Mesodermal cell (in vitro differentiated cells): ENCODE measurements around the gene AKAP8L.

ENCODE experiments used
- H3K27ac ChIP-seq: 2 replicates; pipeline ENCODE4 v1.7.0; 2013; ENCODE audit warnings: mild to moderate bottlenecking, low read depth, low read length, moderate library complexity; ENCODE audit not compliant: severe bottlenecking
- H3K36me3 ChIP-seq: 2 replicates; pipeline ENCODE4 v1.7.1; 2013; ENCODE audit warnings: mild to moderate bottlenecking, low read length, moderate library complexity; ENCODE audit not compliant: control insufficient read depth, insufficient read depth
- H3K4me1 ChIP-seq: one replicate; pipeline ENCODE4 v1.7.1; 2013; ENCODE audit warnings: mild to moderate bottlenecking, low read length; ENCODE audit not compliant: insufficient read depth, control insufficient read depth, poor library complexity, severe bottlenecking
- H3K4me3 ChIP-seq: 2 replicates; pipeline ENCODE4 v1.7.0; 2013; ENCODE audit warnings: low read length, control low read depth, mild to moderate bottlenecking; ENCODE audit not compliant: insufficient read depth, poor library complexity, severe bottlenecking; ENCODE audit errors: extremely low read depth
- H3K9me3 ChIP-seq: 2 replicates; pipeline ENCODE4 v1.7.1; 2013; ENCODE audit warnings: mild to moderate bottlenecking, low read length, moderate library complexity; ENCODE audit not compliant: control insufficient read depth
- WGBS, 2 experiments: methylation state at CpG; one replicate each; pipeline ENCODE4 v1.1.5; 2013; ENCODE audit warnings: missing lambda C conversion rate in 2 of 2; ENCODE audit not compliant: insufficient coverage in 2 of 2; 5-methylcytosine and 5-hydroxymethylcytosine counted together

The AKAP8L gene

DNA sequence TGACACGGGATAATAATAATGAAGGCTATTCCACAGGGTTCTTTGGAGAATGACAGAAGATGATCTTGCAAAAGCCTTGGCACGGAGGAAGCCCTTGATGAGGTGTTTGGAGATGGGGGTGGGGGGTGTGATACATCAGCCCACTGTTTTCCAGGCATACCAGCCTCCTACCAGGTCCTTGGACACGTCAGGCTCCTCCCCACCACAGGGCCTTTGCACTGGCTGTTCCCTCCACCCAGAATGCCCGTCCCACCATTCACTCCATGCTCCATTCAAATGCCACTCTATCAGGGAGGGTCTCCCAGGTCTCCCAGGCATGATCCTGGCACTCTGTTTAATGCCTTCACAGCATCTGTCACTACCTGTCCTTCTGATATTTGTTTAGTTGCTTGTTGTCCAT lies 28.3 kb upstream of the AKAP8L start:
- Histone ChIP-seq H3K36me3 (no peaks in the 10 kb centered on the region), H3K4me1 (peaks cover 4% of the 10 kb centered on the region), H3K9me3 (no peaks in the 10 kb centered on the region), H3K27ac (no peak overlapping the region), H3K4me3 (no peak overlapping the region)
- WGBS, 2 experiments = 86 to 92% methylated on average over 3 to 4 of the region's 4 CpGs

DNA sequence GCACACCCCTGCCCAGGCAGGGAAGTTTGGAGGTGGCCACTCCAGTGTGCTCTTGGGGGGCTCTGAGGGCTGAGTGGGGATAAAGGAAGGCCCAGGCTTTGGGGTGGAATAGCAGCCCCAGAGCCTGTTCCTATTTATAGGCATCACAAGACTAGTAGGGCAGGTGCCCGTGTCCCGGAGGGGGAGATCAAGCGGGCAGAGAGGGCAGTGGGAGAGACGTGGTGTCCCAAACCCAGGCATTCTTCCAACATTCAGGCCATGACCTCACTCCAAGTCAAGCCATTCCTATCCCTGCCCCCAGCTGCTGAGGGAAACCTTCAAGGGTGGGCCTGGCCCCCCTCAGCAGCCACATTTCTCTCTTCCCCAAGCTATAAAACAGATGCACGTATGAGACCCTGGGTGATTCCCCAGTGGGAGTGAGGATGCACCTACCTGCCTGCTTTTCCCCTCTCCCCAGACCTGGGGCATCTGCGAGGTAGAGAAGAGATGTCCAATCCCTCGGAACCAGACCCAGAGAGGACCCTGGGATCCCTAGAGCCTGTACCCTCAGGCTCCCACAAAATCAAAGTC lies 27.1 kb upstream of the AKAP8L start:
- Histone ChIP-seq H3K9me3 (no peaks in the 10 kb centered on the region), H3K36me3 (no peaks in the 10 kb centered on the region), H3K4me1 (peaks cover 4% of the 10 kb centered on the region), H3K4me3 (no peak overlapping the region), H3K27ac (no peak overlapping the region)
- WGBS, 2 experiments = 89 to 97% methylated on average over 4 to 5 of the region's 7 CpGs

DNA sequence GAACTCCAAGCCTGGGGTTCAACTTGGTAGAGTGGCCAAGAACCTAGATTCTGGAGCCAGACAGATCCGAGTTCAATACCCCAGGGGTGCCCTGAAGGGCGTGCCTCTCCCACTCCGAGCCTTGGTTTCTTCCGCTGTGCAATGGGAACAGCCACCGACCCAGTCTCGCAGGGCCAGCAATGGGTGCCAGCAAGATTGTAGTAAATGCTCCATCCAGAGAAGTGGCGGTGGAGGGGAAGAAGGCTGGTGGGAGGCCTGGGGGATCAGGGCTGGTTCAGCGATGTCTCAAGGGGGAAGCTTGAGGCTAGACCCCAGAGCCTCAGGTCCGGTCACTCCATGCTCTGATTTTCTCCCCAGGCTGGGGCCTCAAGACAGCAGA lies 26.4 kb upstream of the AKAP8L start:
- 86 to 88% methylated on average over 9 of the region's 9 CpGs for WGBS, 2 experiments
- no peak overlapping the region for H3K27ac ChIP-seq
- peaks cover 4% of the 10 kb centered on the region for H3K4me1 ChIP-seq
- no peaks in the 10 kb centered on the region for H3K9me3 ChIP-seq
- H3K36me3 ChIP-seq = no peaks in the 10 kb centered on the region
- no peak overlapping the region for H3K4me3 ChIP-seq

DNA sequence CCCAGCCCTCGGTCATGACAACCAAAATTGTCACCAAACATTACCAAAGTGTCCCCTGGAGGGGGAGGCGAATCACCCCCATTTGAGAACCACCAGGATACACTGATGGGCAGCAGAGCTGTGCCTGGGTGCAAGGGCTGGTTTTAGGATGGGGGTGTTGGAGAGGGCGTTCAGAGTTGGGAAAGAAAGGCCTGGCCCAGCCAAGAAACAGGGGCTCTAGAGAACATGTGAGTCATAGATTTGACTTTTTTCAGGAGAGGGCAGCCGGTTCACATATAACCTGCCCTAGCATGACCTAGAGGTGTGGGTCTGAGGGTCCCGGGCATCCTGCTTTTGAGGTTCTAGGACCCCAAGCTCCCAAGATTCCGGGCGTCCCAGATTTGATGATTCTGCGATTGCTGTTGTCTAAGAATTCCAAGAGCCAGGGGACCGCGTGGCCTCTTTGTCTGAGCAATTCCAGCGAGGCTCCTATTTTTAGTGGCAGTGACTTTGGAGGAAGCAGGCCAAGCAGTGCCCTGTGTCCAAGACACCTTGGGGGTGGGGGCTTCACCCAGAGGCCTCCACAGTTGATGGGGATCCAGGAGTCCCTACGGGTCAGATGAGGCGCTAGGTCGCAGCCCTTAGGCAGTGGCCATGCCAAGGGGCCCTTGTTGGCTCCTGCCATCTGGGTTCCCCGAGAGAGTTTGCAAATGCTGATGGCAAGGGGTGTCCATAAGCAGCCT lies 25.9 kb upstream of the AKAP8L start:
- Histone ChIP-seq H3K27ac (no peak overlapping the region), H3K4me1 (peaks cover 4% of the 10 kb centered on the region), H3K36me3 (no peaks in the 10 kb centered on the region), H3K4me3 (no peak overlapping the region), H3K9me3 (no peaks in the 10 kb centered on the region)
- WGBS, 2 experiments = 92% methylated on average over 13 of the region's 15 CpGs

DNA sequence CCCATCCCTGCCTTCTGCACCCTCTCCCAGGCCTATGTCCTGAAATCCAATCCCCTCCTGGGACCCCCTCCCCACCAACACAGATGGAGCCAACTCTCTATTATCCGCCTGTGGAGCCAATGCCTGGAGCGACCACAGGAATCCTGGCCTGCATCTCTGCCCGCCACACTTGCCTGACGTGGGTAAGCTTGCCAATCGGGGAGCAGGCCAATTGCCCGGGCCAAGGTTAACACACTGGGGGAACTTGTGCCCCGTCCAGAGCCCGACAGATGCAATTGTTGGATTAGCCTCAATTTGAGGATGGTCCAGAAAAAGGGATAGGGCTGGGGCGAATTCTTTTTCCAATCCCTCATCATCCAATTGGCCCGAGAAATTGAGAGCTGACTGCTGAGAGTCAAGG lies 25.1 kb upstream of the AKAP8L start:
- no peak overlapping the region for H3K27ac ChIP-seq
- H3K4me3 ChIP-seq = no peak overlapping the region
- WGBS, 2 experiments = 91 to 98% methylated on average over 8 of the region's 10 CpGs
- no peaks in the 10 kb centered on the region for H3K36me3 ChIP-seq
- H3K4me1 ChIP-seq = peaks cover 2% of the 10 kb centered on the region
- H3K9me3 ChIP-seq = no peaks in the 10 kb centered on the region

DNA sequence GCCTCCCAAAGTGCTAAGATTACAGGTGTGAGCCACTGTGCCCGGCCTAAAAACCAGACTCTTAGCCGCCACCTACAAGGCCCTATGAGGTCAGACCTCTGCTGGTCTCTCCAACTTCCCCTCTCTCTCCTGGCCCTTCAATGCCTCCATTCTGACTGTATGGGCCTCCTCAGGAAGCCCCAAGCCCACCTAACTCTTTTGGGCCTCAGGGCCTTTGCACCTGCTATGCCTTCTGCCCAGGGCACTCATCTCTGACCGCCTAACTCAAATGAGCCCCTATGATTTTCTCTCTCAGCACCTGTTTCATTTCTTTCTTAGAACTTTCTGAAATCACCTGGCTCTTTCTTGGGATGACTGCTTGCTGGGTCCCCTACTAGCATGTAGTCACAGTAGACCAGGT lies 24.5 kb upstream of the AKAP8L start:
- H3K4me3 ChIP-seq = no peak overlapping the region
- H3K4me1 ChIP-seq = no peaks in the 10 kb centered on the region
- H3K27ac ChIP-seq = no peak overlapping the region
- H3K9me3 ChIP-seq = no peaks in the 10 kb centered on the region
- 92% methylated on average over 3 of the region's 3 CpGs for WGBS, 2 experiments
- H3K36me3 ChIP-seq = no peaks in the 10 kb centered on the region

DNA sequence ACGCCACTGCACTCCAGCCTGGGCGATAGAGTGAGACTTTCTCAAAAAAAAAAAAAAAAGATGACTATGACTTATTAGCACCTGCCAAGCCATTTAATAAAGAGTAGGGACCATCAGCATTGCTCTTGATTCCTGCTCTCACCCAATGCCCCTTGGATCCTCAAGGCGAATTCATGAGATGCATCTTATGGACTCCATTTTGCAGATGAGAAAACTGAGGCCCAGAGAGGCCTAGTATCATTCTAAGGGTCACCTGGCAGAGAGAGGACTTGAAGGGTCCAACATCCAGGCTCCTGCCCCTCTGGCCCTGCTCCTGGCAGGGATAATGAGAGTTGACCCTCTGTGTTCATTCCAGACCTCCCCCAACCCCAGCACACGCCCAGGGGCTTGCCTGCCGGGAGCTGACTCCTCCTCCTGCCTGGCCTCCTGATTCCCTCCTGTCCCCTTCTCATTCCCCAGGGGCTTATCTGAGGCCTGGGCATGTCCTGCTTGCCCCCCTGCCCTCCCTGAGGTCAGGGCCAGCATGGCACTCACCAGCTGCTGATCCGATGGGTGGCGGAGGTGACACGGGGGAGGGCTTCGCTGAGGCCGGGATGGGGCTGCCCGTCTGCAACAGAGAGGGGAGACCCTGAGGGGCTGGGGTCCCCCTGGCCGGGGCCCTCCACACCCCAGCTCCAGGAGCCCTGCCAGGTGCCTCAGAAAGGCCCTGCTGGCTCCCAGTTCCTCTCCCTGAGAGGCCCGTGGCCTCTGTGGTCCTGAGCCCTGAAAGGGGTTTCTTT lies 23.5 kb upstream of the AKAP8L start:
- Histone ChIP-seq H3K27ac (no peak overlapping the region), H3K4me1 (no peaks in the 10 kb centered on the region), H3K9me3 (no peaks in the 10 kb centered on the region), H3K4me3 (no peak overlapping the region), H3K36me3 (no peaks in the 10 kb centered on the region)
- 86 to 89% methylated on average over 5 to 9 of the region's 13 CpGs for WGBS, 2 experiments

DNA sequence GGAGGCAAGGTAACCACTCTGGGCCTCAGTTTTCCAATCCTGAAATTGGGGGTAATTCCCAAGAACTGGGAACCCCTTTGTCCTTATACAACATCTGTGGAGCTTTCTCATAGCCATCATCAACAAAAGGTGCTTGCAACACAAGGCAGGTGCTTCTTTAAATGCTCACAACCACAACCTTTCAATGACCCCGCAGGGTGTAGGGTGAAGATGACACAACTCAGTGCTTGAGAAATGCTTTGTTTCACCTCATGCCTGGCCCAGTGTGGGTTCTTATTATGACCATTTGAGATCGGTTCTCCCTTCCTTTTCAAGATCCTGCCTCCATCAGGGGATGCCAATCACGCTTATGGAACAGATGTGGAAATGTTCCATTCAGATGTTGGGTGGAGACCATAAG lies 22.5 kb upstream of the AKAP8L start:
- H3K4me1 ChIP-seq = no peaks in the 10 kb centered on the region
- H3K36me3 ChIP-seq = no peaks in the 10 kb centered on the region
- 84% methylated on average over 2 of the region's 3 CpGs; no CpG with 5 or more reads in 1 of the 2 experiments for WGBS, 2 experiments
- H3K27ac ChIP-seq = no peak overlapping the region
- no peak overlapping the region for H3K4me3 ChIP-seq
- no peaks in the 10 kb centered on the region for H3K9me3 ChIP-seq

DNA sequence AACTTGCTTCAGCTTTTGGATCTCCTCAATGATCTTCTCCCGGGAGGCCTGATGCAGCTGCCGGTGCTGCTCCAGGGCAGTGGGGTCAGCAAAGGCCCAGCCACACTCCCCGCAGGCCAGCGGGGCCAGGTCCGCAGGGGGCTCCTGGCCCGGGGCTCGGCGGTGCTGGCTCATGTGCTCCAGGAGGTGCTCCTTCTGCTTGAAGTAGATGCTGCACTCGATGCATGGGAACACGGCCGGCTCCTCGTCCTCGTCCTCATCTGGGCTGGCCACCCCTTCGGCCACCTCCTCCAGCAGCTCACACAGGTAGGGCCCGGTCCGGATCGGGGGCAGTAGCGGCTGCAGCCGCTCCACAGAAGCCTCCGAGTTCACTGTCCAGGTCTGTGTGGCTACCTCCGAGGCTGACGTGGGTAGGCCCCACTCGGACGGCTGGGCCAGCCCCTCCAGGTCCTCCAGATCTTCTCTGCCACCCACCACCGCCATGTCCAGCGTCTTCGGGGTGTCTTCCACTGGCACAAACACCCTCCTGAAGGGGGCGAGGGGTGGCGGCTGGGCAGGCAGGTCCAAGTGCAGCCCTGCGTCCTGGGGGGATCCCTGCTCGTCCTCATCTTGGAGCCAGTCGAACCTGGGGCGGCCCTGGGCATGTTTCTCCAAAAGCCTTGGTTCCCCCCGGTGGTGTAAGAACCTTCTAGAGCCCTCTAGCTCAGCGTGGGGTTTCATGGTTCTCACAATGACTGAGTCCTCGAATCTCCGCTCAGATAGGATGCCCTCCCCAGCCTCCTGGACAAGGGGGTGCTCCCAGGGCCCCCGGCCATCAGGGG lies 21.2 kb upstream of the AKAP8L start:
- H3K9me3 ChIP-seq = no peaks in the 10 kb centered on the region
- H3K27ac ChIP-seq = no peak overlapping the region
- H3K4me3 ChIP-seq = no peak overlapping the region
- 91 to 93% methylated on average over 36 to 38 of the region's 38 CpGs for WGBS, 2 experiments
- no peaks in the 10 kb centered on the region for H3K36me3 ChIP-seq
- no peaks in the 10 kb centered on the region for H3K4me1 ChIP-seq

DNA sequence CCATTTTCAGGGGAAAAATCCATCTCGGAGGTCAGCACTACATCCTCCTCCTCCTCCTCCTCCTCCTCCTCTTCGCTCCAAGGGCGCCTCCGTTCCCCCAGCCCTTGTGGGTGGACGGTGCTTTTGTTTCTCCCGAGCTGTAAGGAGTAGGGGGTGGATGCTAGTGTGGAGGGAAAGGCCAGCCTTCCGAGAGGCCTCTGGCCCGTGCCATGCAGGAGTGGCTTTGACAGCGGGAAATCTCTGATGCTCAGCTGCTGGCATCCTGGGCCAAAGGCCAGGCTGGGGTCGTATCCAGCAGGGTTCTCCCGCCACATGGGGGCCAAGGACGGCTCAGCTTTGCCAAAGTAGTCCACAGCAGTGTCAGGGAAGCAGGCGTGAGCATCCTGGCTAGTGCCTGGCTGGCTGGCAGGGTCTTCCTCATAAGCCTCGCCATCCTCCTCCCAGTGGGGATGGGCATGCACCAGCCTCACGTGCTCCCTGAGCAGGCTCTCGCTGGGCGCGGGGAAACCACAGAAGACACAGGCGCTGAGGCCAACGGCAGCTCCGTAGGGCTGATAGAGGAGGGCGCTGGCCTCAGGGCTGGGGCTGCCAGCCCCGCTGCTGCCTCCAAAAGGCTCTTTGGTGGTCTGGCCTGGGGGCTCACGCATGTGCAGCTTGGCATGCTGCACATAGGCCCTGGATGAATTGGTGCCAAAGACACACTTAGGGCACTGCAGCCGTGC lies 20.5 kb upstream of the AKAP8L start:
- no peaks in the 10 kb centered on the region for H3K4me1 ChIP-seq
- H3K9me3 ChIP-seq = no peaks in the 10 kb centered on the region
- H3K27ac ChIP-seq = no peak overlapping the region
- no peak overlapping the region for H3K4me3 ChIP-seq
- 80 to 89% methylated on average over 19 to 21 of the region's 25 CpGs for WGBS, 2 experiments
- no peaks in the 10 kb centered on the region for H3K36me3 ChIP-seq
